ENCODE data around the gene ARSG. TPM values are rescaled to one million over a fixed set of nuclear protein-coding genes. Genes with fewer than 3 reads are reported as not detected.

The ARSG gene
- polyA plus RNA-seq, 3 donors, result 15.5 to 19.3 (median 19.2) TPM

DNA sequence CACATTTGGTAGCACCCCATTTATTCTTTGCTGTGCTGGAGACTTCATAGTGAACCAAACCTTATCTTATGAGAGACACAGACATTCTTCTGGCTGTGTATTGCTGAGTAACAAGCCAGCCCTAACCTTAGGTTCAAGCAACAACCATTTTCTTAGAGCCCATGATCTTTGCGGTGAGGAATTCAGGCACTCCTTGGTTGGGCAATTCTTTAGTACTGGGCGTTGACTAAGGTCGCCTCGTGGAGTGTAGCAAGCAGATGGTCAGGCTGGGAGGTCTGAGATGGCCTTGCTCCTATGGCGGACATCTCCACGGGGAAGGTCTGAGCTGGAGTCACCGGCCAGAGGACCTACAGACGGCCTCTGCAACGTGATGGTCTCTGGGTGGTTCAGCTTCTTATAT, 43.1 kb downstream of the ARSG start:
- no peaks in the 10 kb centered on the region for H3K79me2 ChIP-seq (ENCODE audit: insufficient read depth, low read length)
- intact Hi-C loops (cut with micrococcal nuclease), result no loop called here
- no peaks in the 10 kb centered on the region for H4K20me1 ChIP-seq (ENCODE audit: insufficient read depth, low read length)
- Mint-ChIP-seq H3K4me1 (no peaks in the 10 kb centered on the region), H3K4me3 (no peak overlapping the region), H3K27me3 (ENCODE audit: low read depth in 3 of 3) (peaks cover 0 to 3% (median 2%) of the 10 kb centered on the region in 3 donors), H3K27ac (no peak overlapping the region), H3K36me3 (peaks cover 12 to 19% of the 10 kb centered on the region in 2 donors), H3K9me3 (peaks cover 27 to 35% (median 31%) of the 10 kb centered on the region in 7 donors)
- no peak overlapping the region for H3K4me2 ChIP-seq (replicated peaks; ENCODE audit: extremely low read depth, low read length, poor library complexity, severe bottlenecking)
- WGBS (ENCODE audit: insufficient coverage), result 92% methylated on average over 8 of the region's 9 CpGs
- no peak overlapping the region for H3K4me3 ChIP-seq (replicated peaks in 1 of 3; ENCODE audit: low read depth in 2 of 3, low read length in 3 of 3)
- H3K4me1 ChIP-seq (ENCODE audit: control insufficient read depth in 1 of 2, insufficient read depth in 2 of 2, low read length in 2 of 2), result peaks cover 0 to 5% of the 10 kb centered on the region in 2 donors
- H2AFZ ChIP-seq (ENCODE audit: insufficient read depth, low read depth, low read length, poor library complexity, severe bottlenecking), result no peak overlapping the region
- no peaks in the 10 kb centered on the region for H3K27me3 ChIP-seq (ENCODE audit: control insufficient read depth in 2 of 2, insufficient read depth in 2 of 2, low read length in 2 of 2)
- TF ChIP-seq, protein P1, sequence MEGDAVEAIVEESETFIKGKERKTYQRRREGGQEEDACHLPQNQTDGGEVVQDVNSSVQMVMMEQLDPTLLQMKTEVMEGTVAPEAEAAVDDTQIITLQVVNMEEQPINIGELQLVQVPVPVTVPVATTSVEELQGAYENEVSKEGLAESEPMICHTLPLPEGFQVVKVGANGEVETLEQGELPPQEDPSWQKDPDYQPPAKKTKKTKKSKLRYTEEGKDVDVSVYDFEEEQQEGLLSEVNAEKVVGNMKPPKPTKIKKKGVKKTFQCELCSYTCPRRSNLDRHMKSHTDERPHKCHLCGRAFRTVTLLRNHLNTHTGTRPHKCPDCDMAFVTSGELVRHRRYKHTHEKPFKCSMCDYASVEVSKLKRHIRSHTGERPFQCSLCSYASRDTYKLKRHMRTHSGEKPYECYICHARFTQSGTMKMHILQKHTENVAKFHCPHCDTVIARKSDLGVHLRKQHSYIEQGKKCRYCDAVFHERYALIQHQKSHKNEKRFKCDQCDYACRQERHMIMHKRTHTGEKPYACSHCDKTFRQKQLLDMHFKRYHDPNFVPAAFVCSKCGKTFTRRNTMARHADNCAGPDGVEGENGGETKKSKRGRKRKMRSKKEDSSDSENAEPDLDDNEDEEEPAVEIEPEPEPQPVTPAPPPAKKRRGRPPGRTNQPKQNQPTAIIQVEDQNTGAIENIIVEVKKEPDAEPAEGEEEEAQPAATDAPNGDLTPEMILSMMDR (IDR thresholded peaks at IDR 0.05), result no peak
- H3K9me3 ChIP-seq (replicated peaks in 1 of 2; ENCODE audit: control insufficient read depth in 1 of 2, insufficient read depth in 1 of 2, low read length in 2 of 2), result peaks cover 18 to 41% of the 10 kb centered on the region in 2 donors
- no peak for DNase-seq
- no peak overlapping the region for H3K27ac ChIP-seq (ENCODE audit: low read depth in 1 of 2, low read length in 2 of 2)
- no peak overlapping the region for H3K9ac ChIP-seq (ENCODE audit: insufficient read depth, low read length, poor library complexity, severe bottlenecking)
- H3K36me3 ChIP-seq (replicated peaks in 1 of 2; ENCODE audit: control insufficient read depth in 1 of 2, insufficient read depth in 2 of 2, low read length in 2 of 2), result no peaks in the 10 kb centered on the region

DNA sequence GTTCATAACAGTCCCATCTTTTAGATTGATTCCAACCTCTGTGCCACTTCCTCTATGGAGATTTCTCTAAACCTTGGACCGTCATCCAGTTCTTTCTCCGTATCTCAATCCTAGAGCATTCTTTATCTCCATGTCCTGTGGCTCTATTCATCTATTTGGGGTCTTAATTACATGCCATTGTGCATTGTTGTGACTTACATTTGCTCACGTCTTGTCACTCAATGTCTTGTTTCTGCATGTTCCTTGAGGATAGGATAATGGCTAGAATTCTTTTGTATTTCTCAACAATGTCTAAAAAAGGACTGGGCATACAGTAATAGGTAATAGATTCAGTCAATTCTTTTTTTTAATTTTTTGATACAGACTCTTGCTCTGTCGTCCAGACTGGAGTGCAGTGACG, 50.2 kb downstream of the ARSG start:
- intact Hi-C loops (cut with micrococcal nuclease), result no loop called here
- no peaks in the 10 kb centered on the region for H3K27me3 ChIP-seq (ENCODE audit: control insufficient read depth in 2 of 2, insufficient read depth in 2 of 2, low read length in 2 of 2)
- H3K36me3 Mint-ChIP-seq, result peaks cover 3 to 5% of the 10 kb centered on the region in 2 donors
- peaks cover 0 to 2% (median 0%) of the 10 kb centered on the region in 7 donors for H3K9me3 Mint-ChIP-seq
- H3K27ac Mint-ChIP-seq, result no peak overlapping the region
- no peak overlapping the region for H3K4me3 ChIP-seq (replicated peaks in 1 of 3; ENCODE audit: low read depth in 2 of 3, low read length in 3 of 3)
- H3K4me1 Mint-ChIP-seq, result peaks cover 36% of the 10 kb centered on the region
- WGBS (ENCODE audit: insufficient coverage), result 100% methylated on average over 2 of the region's 5 CpGs
- TF ChIP-seq, protein P1 (IDR thresholded peaks at IDR 0.05), result no peak
- H3K27ac ChIP-seq (ENCODE audit: low read depth in 1 of 2, low read length in 2 of 2), result no peak overlapping the region
- no peak overlapping the region for H3K9ac ChIP-seq (ENCODE audit: insufficient read depth, low read length, poor library complexity, severe bottlenecking)
- H3K4me1 ChIP-seq (ENCODE audit: control insufficient read depth in 1 of 2, insufficient read depth in 2 of 2, low read length in 2 of 2), result peaks cover 40 to 47% of the 10 kb centered on the region in 2 donors
- H4K20me1 ChIP-seq (ENCODE audit: insufficient read depth, low read length), result no peaks in the 10 kb centered on the region
- H3K79me2 ChIP-seq (ENCODE audit: insufficient read depth, low read length), result no peaks in the 10 kb centered on the region
- no peak overlapping the region for H3K4me3 Mint-ChIP-seq
- H3K9me3 ChIP-seq (replicated peaks in 1 of 2; ENCODE audit: control insufficient read depth in 1 of 2, insufficient read depth in 1 of 2, low read length in 2 of 2), result no peaks in the 10 kb centered on the region
- no peaks in the 10 kb centered on the region for H3K27me3 Mint-ChIP-seq (ENCODE audit: low read depth in 3 of 3)
- H2AFZ ChIP-seq (ENCODE audit: insufficient read depth, low read depth, low read length, poor library complexity, severe bottlenecking), result no peak overlapping the region
- no peaks in the 10 kb centered on the region for H3K36me3 ChIP-seq (replicated peaks in 1 of 2; ENCODE audit: control insufficient read depth in 1 of 2, insufficient read depth in 2 of 2, low read length in 2 of 2)
- no peak for DNase-seq
- no peak overlapping the region for H3K4me2 ChIP-seq (replicated peaks; ENCODE audit: extremely low read depth, low read length, poor library complexity, severe bottlenecking)
